T47D (cell line): Measurements from ENCODE around the gene WNT7B.
A peak's percentile ranks its signal among the peaks of the same experiment; 100 is the strongest.

Experiments
- DNase-seq, 2 experiments: peaks; one replicate each; pipeline versions ENCODE4 v3.0.0 to v3.0.0-alpha.2; 2011 to 2012; ENCODE audit warnings: low read depth in 1 of 2, low spot score in 1 of 2
- JUND ChIP-seq: IDR thresholded peaks from 2 replicates; pipeline ENCODE4 v1.6.1; 2012; ENCODE audit warnings: low read depth
- in situ Hi-C: cut with HindIII; loops from 2 replicates; pipeline ENCODE4 v1.10.0; 2016; ENCODE audit warnings: low sequenced_read_pairs, low pct_unique_long_range_greater_than_20kb

WNT7B gene

DNA sequence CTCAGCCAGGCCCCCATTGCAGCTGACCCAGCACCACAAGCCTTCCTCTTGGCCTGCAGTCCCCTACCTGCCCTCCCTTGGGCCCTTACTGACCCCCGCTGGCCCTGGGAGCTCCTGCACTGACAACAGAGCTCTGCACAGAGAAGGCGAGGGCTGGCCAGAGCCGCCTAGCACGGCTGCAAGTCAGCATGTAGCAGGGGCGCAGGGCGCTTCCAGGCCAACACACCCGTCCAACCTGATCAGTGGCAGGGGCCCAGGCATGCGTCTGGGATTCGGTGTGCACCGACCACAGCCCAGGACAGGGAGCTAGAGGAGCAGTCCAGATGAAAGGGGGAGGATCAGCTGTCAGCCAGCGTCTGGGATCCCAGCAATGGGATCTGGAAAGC lies 7.6 kb downstream of the WNT7B start:
- TF ChIP-seq JUND, result no peak
- DNase-seq, result no peak
- in situ Hi-C loops, result no loop called here

- TF ChIP-seq JUND, result no peak
- DNase-seq, result no peak
- in situ Hi-C loops, result no loop called here
Measured at GRCh38 chr22:45968751-45969413, 8.1 kb downstream of the WNT7B start.

GRCh38 chr22:45968003-45968650 lies 8.8 kb downstream of the WNT7B start:
- TF ChIP-seq JUND, result no peak
- DNase-seq, result no peak
- in situ Hi-C loops, result no loop called here

GRCh38 chr22:45966895-45967365 lies 10.0 kb downstream of the WNT7B start:
- DNase-seq, result no peak
- in situ Hi-C loops, result no loop called here
- TF ChIP-seq JUND, result no peak

DNA sequence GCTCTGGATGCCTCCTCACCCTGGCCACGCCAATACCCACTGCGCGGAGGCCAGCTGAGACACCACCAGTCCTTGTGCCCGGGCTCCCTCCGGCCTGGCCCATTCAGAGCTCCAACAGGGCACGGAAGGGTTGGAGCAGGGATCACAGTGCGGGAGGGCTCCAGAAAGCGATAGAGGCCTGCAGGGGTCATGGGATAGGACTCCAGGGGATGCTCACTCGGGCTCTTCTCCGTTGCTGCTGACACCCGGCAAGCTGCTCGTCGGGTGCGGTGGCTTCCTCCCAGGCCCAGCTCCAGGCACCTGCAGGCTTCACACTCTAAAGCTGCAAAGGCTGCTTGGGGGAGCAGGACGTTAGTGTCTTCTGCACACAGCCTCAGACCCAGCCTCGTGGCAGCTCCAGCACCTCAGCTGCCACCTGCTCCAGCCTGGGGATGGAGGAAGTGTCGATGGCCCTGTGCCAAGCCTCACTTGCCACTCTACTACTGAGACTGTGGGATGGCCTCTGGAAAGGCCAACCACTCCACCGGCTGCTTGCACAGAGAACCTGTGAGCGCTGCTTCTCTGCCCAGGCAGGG lies 10.6 kb downstream of the WNT7B start:
- DNase-seq, result peak; percentile 45 to 76
- no peak for TF ChIP-seq JUND
- in situ Hi-C loops, result no loop called here

DNA sequence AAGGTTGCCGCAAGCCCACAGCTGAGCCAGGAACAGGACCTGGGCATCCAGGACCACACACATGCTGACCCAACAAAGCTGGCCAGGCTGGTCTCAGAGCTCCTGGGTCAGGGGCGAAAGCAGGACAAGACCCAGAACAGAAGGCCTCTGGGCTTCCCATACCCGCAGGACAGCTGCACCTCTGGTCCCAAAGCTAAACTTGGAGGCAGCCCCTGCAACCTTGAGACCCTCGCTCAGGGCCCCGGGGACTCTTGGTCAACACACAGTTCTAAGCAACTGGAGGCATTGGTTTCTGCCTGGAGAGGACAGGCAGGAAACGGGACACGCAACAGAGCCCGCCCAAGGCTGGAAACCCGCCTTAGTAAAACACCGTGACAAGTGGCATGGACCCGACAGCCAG lies 11.4 kb downstream of the WNT7B start:
- TF ChIP-seq JUND, result no peak
- in situ Hi-C loops, result no loop called here
- no peak for DNase-seq

DNA sequence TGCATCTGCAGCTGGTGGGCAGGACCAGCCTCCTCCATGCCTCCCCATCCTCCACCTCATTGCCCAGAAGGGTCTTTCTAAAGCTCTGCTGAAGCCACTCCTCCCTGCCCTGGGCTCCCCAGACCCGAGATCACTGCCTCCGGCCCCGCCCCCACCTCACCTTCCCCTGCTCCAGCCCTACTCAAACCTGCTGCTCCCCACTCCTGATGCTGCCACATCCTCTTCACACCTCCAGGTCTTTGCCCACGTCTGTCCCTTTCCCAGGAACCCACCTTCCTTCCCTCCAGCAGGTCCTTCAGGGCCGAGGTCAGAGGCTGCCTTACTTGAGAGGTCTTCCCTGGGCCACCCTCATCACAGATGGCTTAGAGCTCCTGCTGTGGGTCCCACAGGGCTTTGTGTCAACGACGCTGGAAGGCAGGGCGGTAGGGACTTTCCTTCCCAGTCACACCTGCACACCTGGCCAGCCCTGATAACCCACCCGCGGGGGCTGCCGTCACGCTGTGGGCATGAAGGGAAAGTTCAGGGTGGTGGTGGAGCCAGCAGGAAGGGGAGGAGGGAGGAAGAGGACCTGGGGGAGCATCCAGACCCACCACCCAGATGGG lies 11.9 kb downstream of the WNT7B start:
- in situ Hi-C loops, result no loop called here
- TF ChIP-seq JUND, result no peak
- no peak for DNase-seq

- DNase-seq, result no peak
- in situ Hi-C loops, result no loop called here
- no peak for TF ChIP-seq JUND
Measured at GRCh38 chr22:45964372-45964771, 12.6 kb downstream of the WNT7B start.

GRCh38 chr22:45963821-45964220 lies 13.1 kb downstream of the WNT7B start:
- in situ Hi-C loops, result no loop called here
- TF ChIP-seq JUND, result no peak
- no peak for DNase-seq

GRCh38 chr22:45962756-45963324 lies 14.1 kb downstream of the WNT7B start:
- peak in 1 of 2 experiments; percentile 45 for DNase-seq
- TF ChIP-seq JUND, result no peak
- in situ Hi-C loops, result no loop called here

- TF ChIP-seq JUND, result no peak
- in situ Hi-C loops, result no loop called here
- DNase-seq, result no peak
Measured at GRCh38 chr22:45962434-45962718, 14.6 kb downstream of the WNT7B start.

DNA sequence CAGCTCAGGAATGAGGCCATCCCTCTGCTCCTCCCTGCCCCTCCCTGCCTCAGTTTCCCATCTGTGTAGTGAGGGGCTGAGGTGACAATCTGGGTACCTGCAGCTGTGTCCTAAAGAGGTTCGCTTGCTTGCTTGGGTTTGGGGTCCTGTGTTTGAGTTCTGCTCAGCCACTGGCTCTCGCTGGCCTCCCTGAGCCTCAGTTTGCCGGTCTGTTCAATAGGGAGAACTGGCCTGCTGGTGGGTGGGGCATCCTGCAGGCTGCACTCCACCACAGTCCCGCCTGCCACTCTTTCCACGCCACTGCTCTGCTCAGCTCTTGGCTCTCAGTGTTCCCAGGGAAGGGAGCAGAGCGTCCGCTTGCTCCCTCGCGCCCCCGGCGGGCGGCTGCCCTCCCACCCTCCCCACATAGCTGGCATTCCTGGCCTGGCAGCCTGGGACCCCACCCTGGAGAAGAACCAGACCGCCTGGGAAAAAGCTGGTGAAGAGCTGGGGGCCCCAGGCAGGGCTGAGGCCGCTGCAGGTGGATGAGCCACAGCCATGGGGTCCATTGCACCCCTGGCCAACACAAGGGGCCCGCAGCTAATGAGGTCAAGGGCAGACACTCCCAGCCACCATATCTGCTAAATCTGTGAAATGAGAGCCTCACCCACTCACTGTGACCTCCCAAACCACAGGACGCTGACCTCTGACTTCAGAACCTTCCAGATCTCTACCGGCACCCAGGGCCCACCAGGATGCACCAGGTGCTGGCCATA lies 15.1 kb downstream of the WNT7B start:
- TF ChIP-seq JUND, result no peak
- in situ Hi-C loops, result no loop called here
- no peak for DNase-seq
